HEK293 (cell line): ENCODE results near the gene ZFAND6.

ENCODE experiments used
- CTCF ChIA-PET: fragments of 350-600 bp; formaldehyde crosslinking; extraction: SDS; loops from one replicate; lab custom pipeline; 2021; ENCODE audit warnings: antibody characterized with exemption; lab: Yijun Ruan, JAX
- POLR2A ChIA-PET: fragments of 300-600 bp; formaldehyde crosslinking; extraction: SDS; loops from one replicate; lab custom pipeline; 2020; ENCODE audit warnings: antibody characterized with exemption, inconsistent platforms; lab: Yijun Ruan, JAX
- H3K27ac ChIP-seq: fragments of 200-500 bp; sonication (Bioruptor generic); 2 replicates; pipeline ENCODE4 v1.5.1; 2014; ENCODE audit warnings: low read depth, low read length, control low read depth, inconsistent platforms; ENCODE audit errors: extremely low read depth
- H3K36me3 ChIP-seq, 2 experiments: fragments of 200-500 bp in 1 of 2; sonication (Bioruptor generic) in 1 of 2; 1 replicate in 1 of 2; 2 replicates in 1 of 2; pipeline ENCODE4 v1.5.1; 2014 to 2017; ENCODE audit warnings: inconsistent platforms in 2 of 2, low read length in 2 of 2; ENCODE audit not compliant: control insufficient read depth in 2 of 2, insufficient read depth in 1 of 2
- H3K4me1 ChIP-seq: fragments of 200-500 bp; sonication (Bioruptor generic); 2 replicates; pipeline ENCODE4 v1.5.1; 2014; ENCODE audit warnings: mild to moderate bottlenecking, low read length, inconsistent platforms; ENCODE audit not compliant: control insufficient read depth, insufficient read depth
- H3K4me3 ChIP-seq: 2 replicates; pipeline ENCODE4 v1.5.1; 2011; ENCODE audit warnings: low read depth, mild to moderate bottlenecking, control low read depth, low read length, moderate library complexity
- H3K9me3 ChIP-seq: fragments of 200-500 bp; sonication (Bioruptor generic); 2 replicates; pipeline ENCODE4 v1.5.1; 2014; ENCODE audit warnings: low read depth, low read length, inconsistent platforms; ENCODE audit not compliant: control insufficient read depth, insufficient read depth
- AEBP2 ChIP-seq: fragments of 450-650 bp; formaldehyde crosslinking; IDR thresholded peaks from 2 replicates; pipeline ENCODE4 v1.5.1; 2016; ENCODE audit warnings: missing biosample characterization, missing genetic modification characterization, borderline replicate concordance
- CTCF ChIP-seq: fragments of 450-650 bp; formaldehyde crosslinking; IDR thresholded peaks from 2 replicates; pipeline ENCODE4 v1.5.1; 2016; ENCODE audit warnings: missing biosample characterization, missing genetic modification characterization
- HIC1 ChIP-seq: fragments of 450-650 bp; formaldehyde crosslinking; IDR thresholded peaks from 2 replicates; pipeline ENCODE4 v1.5.1; 2016; ENCODE audit warnings: missing biosample characterization, missing genetic modification characterization
- HOXC10 ChIP-seq: sonication (generic); formaldehyde crosslinking; IDR thresholded peaks from 2 replicates; pipeline ENCODE4 v1.8.1; 2023; ENCODE audit warnings: mild to moderate bottlenecking, missing genetic modification reagents
- HOXD13 ChIP-seq: sonication (generic); formaldehyde crosslinking; IDR thresholded peaks from 2 replicates; pipeline ENCODE4 v1.8.0; 2022; ENCODE audit warnings: missing genetic modification reagents, borderline replicate concordance
- KLF8 ChIP-seq: fragments of 450-650 bp; formaldehyde crosslinking; IDR thresholded peaks from 2 replicates; pipeline ENCODE4 v1.5.1; 2016; ENCODE audit warnings: missing biosample characterization, missing genetic modification characterization
- MZF1 ChIP-seq: fragments of 450-650 bp; formaldehyde crosslinking; IDR thresholded peaks from 2 replicates; pipeline ENCODE4 v1.5.1; 2017; ENCODE audit warnings: missing biosample characterization, missing genetic modification characterization, borderline replicate concordance
- REPIN1 ChIP-seq: fragments of 450-650 bp; formaldehyde crosslinking; IDR thresholded peaks from 2 replicates; pipeline ENCODE4 v1.5.1; 2017; ENCODE audit warnings: missing biosample characterization, missing genetic modification characterization, low read depth
- SP2 ChIP-seq: fragments of 450-650 bp; formaldehyde crosslinking; IDR thresholded peaks from 2 replicates; pipeline ENCODE4 v1.5.1; 2016; ENCODE audit warnings: missing biosample characterization, missing genetic modification characterization
- SP3 ChIP-seq: fragments of 450-650 bp; formaldehyde crosslinking; IDR thresholded peaks from 2 replicates; pipeline ENCODE4 v1.5.1; 2016; ENCODE audit warnings: missing biosample characterization, missing genetic modification characterization
- SP7 ChIP-seq: fragments of 450-650 bp; formaldehyde crosslinking; IDR thresholded peaks from 2 replicates; pipeline ENCODE4 v1.5.1; 2016; ENCODE audit warnings: missing biosample characterization, missing genetic modification characterization
- ZBTB21 ChIP-seq: fragments of 450-650 bp; formaldehyde crosslinking; IDR thresholded peaks from 2 replicates; pipeline ENCODE4 v1.5.1; 2017; ENCODE audit warnings: missing biosample characterization, missing genetic modification characterization
- ZBTB7A ChIP-seq: fragments of 450-650 bp; formaldehyde crosslinking; IDR thresholded peaks from 2 replicates; pipeline ENCODE4 v1.5.1; 2016; ENCODE audit warnings: low read depth, missing biosample characterization, missing genetic modification characterization
- ZEB2 ChIP-seq: fragments of 450-650 bp; formaldehyde crosslinking; IDR thresholded peaks from 2 replicates; pipeline ENCODE4 v1.5.1; 2016; ENCODE audit warnings: missing biosample characterization, missing genetic modification characterization
- ZNF114 ChIP-seq: fragments of 450-650 bp; formaldehyde crosslinking; IDR thresholded peaks from 2 replicates; pipeline ENCODE4 v1.5.0; 2017; ENCODE audit warnings: missing biosample characterization, missing genetic modification characterization
- ZNF140 ChIP-seq: fragments of 450-650 bp; formaldehyde crosslinking; IDR thresholded peaks from 2 replicates; pipeline ENCODE4 v1.5.1; 2016; ENCODE audit warnings: missing biosample characterization, missing genetic modification characterization
- ZNF146 ChIP-seq: fragments of 450-650 bp; formaldehyde crosslinking; IDR thresholded peaks from 2 replicates; pipeline ENCODE4 v1.5.1; 2016; ENCODE audit warnings: missing biosample characterization, missing genetic modification characterization
- ZNF19 ChIP-seq: fragments of 450-650 bp; formaldehyde crosslinking; IDR thresholded peaks from 2 replicates; pipeline ENCODE4; 2016; ENCODE audit warnings: missing biosample characterization, missing genetic modification characterization, low read depth
- ZNF221 ChIP-seq: fragments of 450-650 bp; formaldehyde crosslinking; IDR thresholded peaks from 2 replicates; pipeline ENCODE4 v1.5.1; 2017; ENCODE audit warnings: missing biosample characterization, missing genetic modification characterization, borderline replicate concordance
- ZNF26 ChIP-seq: fragments of 450-650 bp; formaldehyde crosslinking; IDR thresholded peaks from 2 replicates; pipeline ENCODE4 v1.5.1; 2016; ENCODE audit warnings: missing biosample characterization, missing genetic modification characterization
- ZNF292 ChIP-seq: fragments of 450-650 bp; formaldehyde crosslinking; IDR thresholded peaks from 2 replicates; pipeline ENCODE4 v1.5.1; 2016; ENCODE audit warnings: low read depth, missing biosample characterization, missing genetic modification characterization, borderline replicate concordance
- ZNF324 ChIP-seq: fragments of 450-650 bp; formaldehyde crosslinking; IDR thresholded peaks from 2 replicates; pipeline ENCODE4 v1.5.1; 2016; ENCODE audit warnings: missing biosample characterization, missing genetic modification characterization
- ZNF341 ChIP-seq: fragments of 450-650 bp; formaldehyde crosslinking; IDR thresholded peaks from 2 replicates; pipeline ENCODE4; 2016; ENCODE audit warnings: low read depth, missing biosample characterization, missing genetic modification characterization
- ZNF391 ChIP-seq: fragments of 450-650 bp; formaldehyde crosslinking; IDR thresholded peaks from 2 replicates; pipeline ENCODE4 v1.5.1; 2016; ENCODE audit warnings: low read depth, missing biosample characterization, missing genetic modification characterization, borderline replicate concordance
- ZNF404 ChIP-seq: fragments of 450-650 bp; formaldehyde crosslinking; IDR thresholded peaks from 2 replicates; pipeline ENCODE4 v1.5.1; 2017; ENCODE audit warnings: missing biosample characterization, missing genetic modification characterization
- ZNF433 ChIP-seq: fragments of 450-650 bp; formaldehyde crosslinking; IDR thresholded peaks from 2 replicates; pipeline ENCODE4 v1.5.1; 2016; ENCODE audit warnings: missing biosample characterization, missing genetic modification characterization, low read depth
- ZNF529 ChIP-seq: fragments of 450-650 bp; formaldehyde crosslinking; IDR thresholded peaks from 2 replicates; pipeline ENCODE4 v1.5.1; 2017; ENCODE audit warnings: missing genetic modification characterization, missing biosample characterization; ENCODE audit not compliant: insufficient replicate concordance
- ZNF548 ChIP-seq: fragments of 450-650 bp; formaldehyde crosslinking; IDR thresholded peaks from 2 replicates; pipeline ENCODE4 v1.5.1; 2016; ENCODE audit warnings: missing biosample characterization, missing genetic modification characterization
- ZNF621 ChIP-seq: fragments of 450-650 bp; formaldehyde crosslinking; IDR thresholded peaks from 2 replicates; pipeline ENCODE4 v1.5.1; 2017; ENCODE audit warnings: missing biosample characterization, missing genetic modification characterization
- ZNF629 ChIP-seq: fragments of 450-650 bp; formaldehyde crosslinking; IDR thresholded peaks from 2 replicates; pipeline ENCODE4 v1.5.1; 2017; ENCODE audit warnings: missing biosample characterization, missing genetic modification characterization
- ZNF660 ChIP-seq: fragments of 450-650 bp; IDR thresholded peaks from 2 replicates; pipeline ENCODE4 v1.5.1; 2018; ENCODE audit warnings: missing biosample characterization, mild to moderate bottlenecking, missing genetic modification characterization
- ZNF777 ChIP-seq: fragments of 450-650 bp; formaldehyde crosslinking; IDR thresholded peaks from 2 replicates; pipeline ENCODE4 v1.5.1; 2017; ENCODE audit warnings: missing biosample characterization, missing genetic modification characterization, borderline replicate concordance

Gene ZFAND6

GRCh38 chr15:80058851-80059785 is at the start of gene ZFAND6:
Gene ZFAND6, plus strand, starts transcription at chr15:80059676. Its CDS starts 60,669 bp downstream, at chr15:80120345.
- H3K4me1 ChIP-seq: peaks cover 17% of the 10 kb centered on the region
- POLR2A ChIA-PET: interaction anchor here (0.6 to 4.0 kb wide), 11 partner anchors 10 to 288 kb away, joined by 3 to 21 read pairs (median 4); partner anchors contain the start of gene FAH
- peaks cover 0 to 5% of the 10 kb centered on the region in 2 experiments; a peak in 1 of 3 replicates for H3K36me3 ChIP-seq
- H3K27ac ChIP-seq: peak within 1 kb of the TSS; percentile 98
- no peaks in the 10 kb centered on the region for H3K9me3 ChIP-seq
- peak within 1 kb of the TSS; percentile 80 for H3K4me3 ChIP-seq
- CTCF ChIA-PET: interaction anchor here (1.0 to 1.2 kb wide), 2 partner anchors 67 to 114 kb away, joined by 4 read pairs; no protein-coding TSS in a partner anchor
- TF ChIP-seq MZF1 (no peak), ZBTB21 (tag by site-specific recombination) (no peak), ZNF404 (no peak), HOXC10 (CRISPR knock-in tag) (no peak), SP3 (tag by site-specific recombination) (peak; percentile 87), ZNF629 (tag by site-specific recombination) (peak; percentile 21; the same call in 1 of the 2 replicates), REPIN1 (no peak), CTCF (tag by site-specific recombination) (peak; percentile 15; the same call in 1 of the 2 replicates), KLF8 (tag by site-specific recombination) (peak; percentile 46; the same call in 1 of the 2 replicates), ZNF114 (no peak), ZNF324 (tag by site-specific recombination) (no peak), ZNF221 (tag by site-specific recombination) (no peak), HOXD13 (CRISPR knock-in tag) (no peak), ZNF660 (tag by site-specific recombination) (0 out of 2 replicates have a peak, but pooled peaks have one; percentile 18), ZNF777 (tag by site-specific recombination) (no peak), AEBP2 (tag by site-specific recombination) (no peak), ZNF391 (tag by site-specific recombination) (no peak), ZBTB7A (tag by site-specific recombination) (no peak), HIC1 (tag by site-specific recombination) (no peak), ZNF19 (tag by site-specific recombination) (no peak), ZNF292 (tag by site-specific recombination) (no peak), SP7 (peak; percentile 56; the same call in 1 of the 2 replicates), ZNF140 (tag by site-specific recombination) (no peak), ZNF548 (tag by site-specific recombination) (no peak), ZNF529 (tag by site-specific recombination) (no peak), ZNF621 (tag by site-specific recombination) (no peak), ZNF26 (tag by site-specific recombination) (no peak), ZNF341 (peak; percentile 69), ZNF433 (tag by site-specific recombination) (no peak), ZNF146 (tag by site-specific recombination) (no peak), SP2 (peak; percentile 89), ZEB2 (tag by site-specific recombination) (peak; percentile 62)
